Naive thymus-derived CD4-positive, alpha-beta T cell (primary cell): ENCODE results near the gene SSC5D. TPM values are rescaled to one million over a fixed set of nuclear protein-coding genes. Genes with fewer than 3 reads are reported as not detected.

ENCODE experiments used
- ATAC-seq: fragments of 150-1000 bp; cut with Tn5 transposase; 2 replicates; pipeline ENCODE4 v1.10.0; 2021; ENCODE audit warnings: mild to moderate bottlenecking, moderate library complexity
- CTCF ChIA-PET: fragments of 350-600 bp; sonication (Branson Sonifier 250); formaldehyde crosslinking; loops from one replicate; lab custom pipeline; 2021; ENCODE audit warnings: antibody characterized with exemption; lab: Charles Lee
- POLR2A ChIA-PET: fragments of 350-600 bp; sonication (Branson Sonifier 250); formaldehyde crosslinking; loops from one replicate; lab custom pipeline; 2021; ENCODE audit warnings: antibody characterized with exemption, inconsistent platforms; lab: Charles Lee
- DNase-seq, 9 donors: peaks; one replicate each; pipeline versions ENCODE4 v3.0.0 to v3.0.0-alpha.2; 2020 to 2022; ENCODE audit warnings: mixed read lengths in 1 of 9
- H3K27ac ChIP-seq: one replicate; pipeline ENCODE4 v1.7.0; 2013; ENCODE audit warnings: mild to moderate bottlenecking, low read depth, low read length, moderate library complexity
- H3K27me3 ChIP-seq, 2 donors: one replicate each; pipeline ENCODE4 v1.7.0; 2013; ENCODE audit warnings: low read length in 2 of 2, mild to moderate bottlenecking in 2 of 2, moderate library complexity in 2 of 2; ENCODE audit not compliant: control insufficient read depth in 2 of 2, insufficient read depth in 2 of 2
- H3K36me3 ChIP-seq, 3 experiments: 1 replicate in 2 of 3; 2 replicates in 1 of 3; pipeline ENCODE4 v1.7.0; 2013; ENCODE audit warnings: low read length in 3 of 3, mild to moderate bottlenecking in 3 of 3, moderate library complexity in 1 of 3; ENCODE audit not compliant: insufficient read depth in 3 of 3, control insufficient read depth in 2 of 3
- H3K4me1 ChIP-seq, 2 donors: one replicate each; pipeline ENCODE4 v1.7.0; 2013; ENCODE audit warnings: low read length in 2 of 2, mild to moderate bottlenecking in 2 of 2, moderate library complexity in 1 of 2; ENCODE audit not compliant: control insufficient read depth in 2 of 2, insufficient read depth in 2 of 2
- H3K4me3 ChIP-seq: 2 replicates; pipeline ENCODE4 v1.7.0; 2013; ENCODE audit warnings: mild to moderate bottlenecking, low read length
- H3K9me3 ChIP-seq, 3 experiments: 1 replicate in 2 of 3; 2 replicates in 1 of 3; pipeline ENCODE4 v1.7.0; 2013; ENCODE audit warnings: low read length in 3 of 3; ENCODE audit not compliant: control insufficient read depth in 2 of 3
- H3K27ac Mint-ChIP-seq, 9 donors: one replicate each; pipeline ENCODE4 v1.8.0; 2020 to 2022; ENCODE audit warnings: mixed read lengths in 9 of 9, mild to moderate bottlenecking in 8 of 9, moderate library complexity in 5 of 9, inconsistent platforms in 2 of 9
- H3K27me3 Mint-ChIP-seq, 5 donors: one replicate each; pipeline ENCODE4 v1.8.0; 2021 to 2022; ENCODE audit warnings: mixed read lengths in 5 of 5, mild to moderate bottlenecking in 1 of 5
- H3K36me3 Mint-ChIP-seq, 5 donors: one replicate each; pipeline ENCODE4 v1.8.0; 2020 to 2022; ENCODE audit warnings: mixed read lengths in 5 of 5, mild to moderate bottlenecking in 3 of 5, inconsistent platforms in 1 of 5
- H3K4me1 Mint-ChIP-seq, 7 donors: one replicate each; pipeline ENCODE4 v1.8.0; 2020 to 2022; ENCODE audit warnings: mixed read lengths in 7 of 7, mild to moderate bottlenecking in 3 of 7, inconsistent platforms in 1 of 7
- H3K4me3 Mint-ChIP-seq, 10 donors: one replicate each; pipeline ENCODE4 v1.8.0; 2020 to 2022; ENCODE audit warnings: mild to moderate bottlenecking in 10 of 10, mixed read lengths in 10 of 10, moderate library complexity in 6 of 10, inconsistent platforms in 2 of 10
- H3K9me3 Mint-ChIP-seq, 11 donors: one replicate each; pipeline ENCODE4 v1.8.0; 2020 to 2022; ENCODE audit warnings: mixed read lengths in 11 of 11, mild to moderate bottlenecking in 4 of 11, inconsistent platforms in 1 of 11, moderate library complexity in 1 of 11
- intact Hi-C, 2 donors: fragments of 100-400 bp; cut with micrococcal nuclease; formaldehyde crosslinking; loops; one replicate each; pipeline ENCODE4 v1.15.1; 2023
- polyA plus RNA-seq, 2 donors: library from polyadenylated mRNA; unstranded; fragments of 300-500 nt; fragmentation: Illumina TruSeq; gene quantifications; one replicate each; pipeline ENCODE4 v1.2.3, GENCODE V29; 2021
- total RNA-seq, 6 experiments: library from RNA in 5 of 6; stranded (reverse) in 5 of 6; gene quantifications; 1 replicate in 5 of 6; 2 replicates in 1 of 6; pipeline ENCODE4 v1.2.3 and lab custom pipeline; 2021 to 2026

The SSC5D gene
- total and polyA plus RNA-seq, 7 experiments from 2014 or later: 0.21 to 0.48 (median 0.35) TPM; not detected in 2

DNA sequence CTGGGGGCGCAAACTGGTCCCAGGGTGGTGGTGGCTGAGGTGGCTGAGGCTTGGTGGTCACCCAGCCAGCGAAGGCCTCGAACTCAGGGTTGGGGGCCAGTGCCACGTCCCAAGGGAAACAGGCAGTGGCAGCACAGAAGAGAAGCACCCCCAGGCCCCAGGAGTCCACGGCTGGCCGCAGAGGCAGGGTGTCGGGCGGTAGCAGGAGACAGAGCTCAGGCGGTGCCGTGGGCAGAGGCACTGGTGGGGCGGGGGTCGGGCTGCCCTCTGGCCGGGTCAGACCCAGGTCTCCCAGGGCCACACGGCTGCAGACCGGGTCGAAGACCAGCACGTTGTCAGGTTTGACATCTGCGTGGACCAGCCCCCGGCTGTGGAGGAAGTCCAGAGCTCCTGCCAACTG, 52.9 kb downstream of the SSC5D start:
- intact Hi-C loops: no loop called here
- no peaks in the 10 kb centered on the region for H3K4me1 ChIP-seq
- no peaks in the 10 kb centered on the region for H3K36me3 Mint-ChIP-seq
- peaks cover 0 to 6% (median 0%) of the 10 kb centered on the region in 11 donors for H3K9me3 Mint-ChIP-seq
- CTCF ChIA-PET: no interaction called here
- POLR2A ChIA-PET: no interaction called here
- H3K27ac Mint-ChIP-seq: no peak overlapping the region
- H3K27me3 ChIP-seq: no peaks in the 10 kb centered on the region
- H3K4me1 Mint-ChIP-seq: peaks cover 0 to 10% (median 0%) of the 10 kb centered on the region in 7 donors
- DNase-seq (no peak), ATAC-seq (no peak)
- H3K27ac ChIP-seq: no peak overlapping the region
- no peak overlapping the region for H3K4me3 Mint-ChIP-seq
- no peak overlapping the region for H3K4me3 ChIP-seq
- H3K27me3 Mint-ChIP-seq: peaks cover 2 to 20% (median 12%) of the 10 kb centered on the region in 5 donors
- no peaks in the 10 kb centered on the region for H3K36me3 ChIP-seq
- no peaks in the 10 kb centered on the region for H3K9me3 ChIP-seq

DNA sequence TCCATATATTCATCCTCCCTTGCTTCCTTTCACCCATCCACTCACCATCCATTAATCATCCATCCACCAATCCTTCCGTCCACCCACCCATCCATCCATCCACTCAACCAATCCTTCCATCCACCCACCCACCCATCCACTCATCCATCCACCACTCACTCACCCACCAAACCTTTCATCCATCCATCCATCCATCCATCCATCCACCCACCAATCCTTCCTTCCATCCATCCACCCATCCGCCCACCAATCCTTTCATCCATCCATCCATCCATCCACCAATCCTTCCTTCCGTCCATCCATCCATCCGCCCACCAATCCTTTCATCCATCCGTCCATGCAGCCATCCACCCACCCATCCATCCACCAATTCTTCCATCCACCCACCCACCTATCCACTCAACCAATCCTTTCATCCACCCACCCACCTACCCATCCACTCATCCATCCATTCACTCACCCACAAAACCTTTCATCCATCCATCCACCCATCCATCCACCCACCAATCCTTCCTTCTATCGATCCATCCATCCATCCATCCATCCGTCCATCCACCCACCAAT, 54.1 kb downstream of the SSC5D start:
- Histone ChIP-seq H3K9me3 (no peaks in the 10 kb centered on the region), H3K4me3 (no peak overlapping the region), H3K4me1 (no peaks in the 10 kb centered on the region), H3K27ac (no peak overlapping the region), H3K27me3 (no peaks in the 10 kb centered on the region), H3K36me3 (no peaks in the 10 kb centered on the region)
- Mint-ChIP-seq H3K27me3 (peaks cover 4 to 29% (median 16%) of the 10 kb centered on the region in 5 donors), H3K36me3 (no peaks in the 10 kb centered on the region), H3K4me3 (no peak overlapping the region), H3K27ac (peak overlapping the region in 1 of 9 donors; percentile 42), H3K4me1 (peaks cover 0 to 10% (median 0%) of the 10 kb centered on the region in 7 donors), H3K9me3 (peaks cover 0 to 6% (median 0%) of the 10 kb centered on the region in 11 donors)
- DNase-seq (no peak), ATAC-seq (no peak)
- ChIA-PET POLR2A (no interaction called here), CTCF (no interaction called here)
- intact Hi-C loops: no loop called here

DNA sequence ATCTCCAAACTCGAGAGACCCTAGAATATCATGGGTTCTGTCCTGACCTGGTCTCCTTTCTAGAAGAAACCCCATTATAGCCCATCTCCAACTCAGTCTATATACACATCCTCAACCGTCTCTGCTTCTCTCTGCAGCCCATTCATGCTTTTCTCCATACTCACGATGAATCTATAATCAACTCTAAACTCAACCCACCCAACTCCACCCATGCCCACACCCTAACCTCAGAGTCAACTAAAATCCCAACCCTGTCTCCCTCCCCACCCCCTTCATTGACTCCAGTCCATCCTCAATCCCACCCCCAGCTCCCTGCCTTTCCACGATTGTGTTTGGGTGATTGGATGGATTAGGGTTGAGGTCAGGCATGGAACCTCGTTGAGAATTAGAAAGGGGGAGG, 55.3 kb downstream of the SSC5D start:
- intact Hi-C loops: no loop called here
- peaks cover 0 to 10% (median 0%) of the 10 kb centered on the region in 7 donors for H3K4me1 Mint-ChIP-seq
- CTCF ChIA-PET: no interaction called here

DNA sequence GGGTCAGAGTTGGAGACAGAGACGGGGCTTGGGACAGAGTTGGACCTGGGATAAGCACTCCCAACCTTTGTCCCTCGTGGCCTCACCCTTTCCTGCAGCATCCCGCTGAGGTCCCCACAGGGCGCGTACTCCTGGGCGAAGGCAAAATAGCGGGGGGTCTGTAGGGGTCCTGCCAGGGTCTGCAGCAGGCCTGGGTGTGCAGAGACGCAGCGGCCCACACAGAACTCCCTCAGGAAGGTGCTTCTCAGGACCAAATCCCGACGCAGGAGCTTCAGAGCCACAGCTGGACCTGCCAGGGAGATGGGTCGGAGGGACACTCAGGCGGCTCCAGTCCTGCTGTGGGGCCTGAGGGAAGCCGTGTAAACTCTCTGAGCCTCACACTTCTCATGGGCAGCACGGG, 55.8 kb downstream of the SSC5D start:
- no peaks in the 10 kb centered on the region for H3K36me3 ChIP-seq
- H3K27ac ChIP-seq: no peak overlapping the region
- H3K27me3 Mint-ChIP-seq: peaks cover 11 to 38% (median 21%) of the 10 kb centered on the region in 5 donors
- peaks cover 0 to 6% (median 0%) of the 10 kb centered on the region in 11 donors for H3K9me3 Mint-ChIP-seq
- H3K4me1 ChIP-seq: no peaks in the 10 kb centered on the region
- POLR2A ChIA-PET: no interaction called here
- peaks cover 0 to 10% (median 0%) of the 10 kb centered on the region in 7 donors for H3K4me1 Mint-ChIP-seq
- DNase-seq (no peak), ATAC-seq (no peak)
- H3K27me3 ChIP-seq: no peaks in the 10 kb centered on the region
- no peak overlapping the region for H3K4me3 Mint-ChIP-seq
- H3K9me3 ChIP-seq: no peaks in the 10 kb centered on the region
- intact Hi-C loops: no loop called here
- CTCF ChIA-PET: no interaction called here
- H3K36me3 Mint-ChIP-seq: no peaks in the 10 kb centered on the region
- H3K4me3 ChIP-seq: no peak overlapping the region
- H3K27ac Mint-ChIP-seq: no peak overlapping the region

More for the DNA sequence above, 55.3 kb downstream of the SSC5D start:
- Mint-ChIP-seq H3K9me3 (peaks cover 0 to 6% (median 0%) of the 10 kb centered on the region in 11 donors), H3K36me3 (no peaks in the 10 kb centered on the region), H3K27me3 (peaks cover 11 to 38% (median 21%) of the 10 kb centered on the region in 5 donors), H3K27ac (no peak overlapping the region), H3K4me3 (no peak overlapping the region)
- H3K4me1 ChIP-seq: no peaks in the 10 kb centered on the region
- DNase-seq (no peak), ATAC-seq (no peak)
- H3K4me3 ChIP-seq: no peak overlapping the region
- H3K9me3 ChIP-seq: no peaks in the 10 kb centered on the region
- POLR2A ChIA-PET: no interaction called here
- H3K27me3 ChIP-seq: no peaks in the 10 kb centered on the region
- H3K27ac ChIP-seq: no peak overlapping the region
- no peaks in the 10 kb centered on the region for H3K36me3 ChIP-seq

DNA sequence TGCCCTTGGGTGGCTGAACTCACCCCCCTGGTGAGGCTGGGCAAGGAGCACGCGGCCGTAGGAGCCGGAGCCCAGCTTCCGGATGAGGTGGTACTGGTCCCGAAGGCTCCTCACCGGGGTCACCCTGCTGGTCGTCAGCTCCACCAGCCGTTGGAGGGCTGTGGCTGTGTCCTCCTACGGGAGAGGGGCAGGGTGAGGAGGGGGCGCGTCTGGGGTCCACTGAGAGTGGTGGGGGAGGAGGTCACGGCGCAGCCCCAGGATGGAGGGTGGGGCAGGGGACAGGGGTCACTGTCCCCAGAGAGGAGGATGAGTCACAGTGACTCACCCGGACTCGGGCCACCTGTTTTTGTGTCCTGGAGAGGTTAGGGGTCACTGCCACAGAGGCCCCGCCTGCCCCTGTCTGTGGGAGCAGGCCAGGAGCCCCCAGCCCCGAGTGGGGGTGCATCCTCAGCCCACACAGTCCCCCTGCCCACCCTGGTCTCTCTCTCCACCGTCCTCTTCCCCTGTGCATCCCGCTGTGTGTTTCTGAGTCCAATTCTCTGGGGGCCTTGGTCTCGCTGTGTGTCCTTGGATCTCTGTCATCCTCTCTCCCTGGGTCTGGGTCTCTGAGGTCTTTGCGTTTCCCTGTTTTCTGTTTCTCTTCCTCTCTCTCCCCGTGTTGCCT, 56.7 kb downstream of the SSC5D start:
- no peak for ATAC-seq
- H3K36me3 ChIP-seq: no peaks in the 10 kb centered on the region

DNA sequence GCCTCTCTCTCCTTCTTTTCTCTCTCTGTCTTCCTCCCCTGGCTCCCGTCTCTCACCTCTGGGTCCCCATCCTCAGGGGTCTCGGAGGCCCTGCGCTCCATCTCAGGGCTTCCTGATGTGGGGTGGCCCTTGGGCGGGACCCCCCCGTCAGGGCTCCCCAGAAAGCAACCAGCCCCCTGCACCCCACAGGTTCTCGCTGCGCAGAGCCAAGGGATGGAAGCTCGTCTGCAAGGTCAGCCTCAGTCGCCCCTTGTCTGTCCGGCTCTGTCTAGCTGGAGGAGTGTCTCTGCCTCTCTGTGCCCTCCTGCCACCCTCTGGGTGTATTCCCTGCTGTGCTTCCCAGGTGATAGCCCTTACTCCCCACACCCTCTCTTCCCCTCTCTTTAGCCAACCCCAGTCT, 57.2 kb downstream of the SSC5D start, which contains the start of gene SBK3:
SBK3 (minus strand) TSS at position 101 of the 400 bp plus-strand sequence; CDS start at position 101, 0 bp downstream.
- ATAC-seq: no peak
- DNase-seq: no peak
- peaks cover 0 to 6% (median 0%) of the 10 kb centered on the region in 11 donors for H3K9me3 Mint-ChIP-seq
- Histone ChIP-seq H3K27me3 (no peaks in the 10 kb centered on the region), H3K36me3 (no peaks in the 10 kb centered on the region), H3K9me3 (no peaks in the 10 kb centered on the region), H3K4me1 (no peaks in the 10 kb centered on the region), H3K27ac (no peak within 1 kb of the TSS), H3K4me3 (no peak within 1 kb of the TSS)
- ChIA-PET POLR2A (no interaction called here), CTCF (no interaction called here)
- H3K4me3 Mint-ChIP-seq: no peak within 1 kb of the TSS
- H3K27me3 Mint-ChIP-seq: peaks cover 11 to 38% (median 21%) of the 10 kb centered on the region in 5 donors
- intact Hi-C loops: no loop called here
- peak within 1 kb of the TSS in 2 of 9 donors; percentile 23 to 25 for H3K27ac Mint-ChIP-seq
- H3K36me3 Mint-ChIP-seq: no peaks in the 10 kb centered on the region
- H3K4me1 Mint-ChIP-seq: peaks cover 0 to 10% (median 0%) of the 10 kb centered on the region in 7 donors

More for the DNA sequence above, 56.7 kb downstream of the SSC5D start:
- intact Hi-C loops: no loop called here
- no peak for DNase-seq
- Mint-ChIP-seq H3K36me3 (no peaks in the 10 kb centered on the region), H3K4me3 (no peak overlapping the region), H3K27ac (peak overlapping the region in 1 of 9 donors; percentile 23), H3K27me3 (peaks cover 11 to 38% (median 21%) of the 10 kb centered on the region in 5 donors), H3K4me1 (peaks cover 0 to 10% (median 0%) of the 10 kb centered on the region in 7 donors), H3K9me3 (peaks cover 0 to 6% (median 0%) of the 10 kb centered on the region in 11 donors)
- Histone ChIP-seq H3K9me3 (no peaks in the 10 kb centered on the region), H3K27ac (no peak overlapping the region), H3K27me3 (no peaks in the 10 kb centered on the region), H3K4me1 (no peaks in the 10 kb centered on the region), H3K4me3 (no peak overlapping the region)
- CTCF ChIA-PET: no interaction called here
- POLR2A ChIA-PET: no interaction called here
